Measurements from ENCODE around the gene SERPIND1. TPM values are rescaled to one million over a fixed set of nuclear protein-coding genes. Genes with fewer than 3 reads are reported as not detected.

The SERPIND1 gene
- total and polyA plus RNA-seq, 10 of the 15 experiments (the other 5 are each of a cell fraction or from before 2014, with no cell fraction given), result 0.08 to 0.85 (median 0.38) TPM; not detected in 1

DNA sequence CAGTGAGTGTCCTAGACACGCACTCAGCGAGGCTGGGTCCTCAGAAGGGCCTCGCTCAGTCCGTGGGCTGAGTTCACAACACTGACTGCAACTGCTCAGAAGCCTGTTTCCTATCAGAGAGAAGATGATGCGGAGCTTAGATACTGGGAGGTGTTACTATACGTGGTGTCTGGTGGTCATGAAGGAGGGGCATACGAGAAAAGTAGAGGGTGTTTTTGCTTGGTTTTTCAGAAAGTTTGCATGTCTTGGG lies 9.5 kb upstream of the SERPIND1 start:
- Histone ChIP-seq H3K4me2 (ENCODE audit: control insufficient read depth, insufficient read depth) (no peak overlapping the region), H3K27ac (ENCODE audit: control insufficient read depth, insufficient read depth) (no peak overlapping the region), H3K4me3 (no peak overlapping the region), H4K20me1 (ENCODE audit: control insufficient read depth, insufficient read depth) (no peaks in the 10 kb centered on the region), H3K9ac (ENCODE audit: control insufficient read depth, insufficient read depth, low read length) (no peak overlapping the region), H3K9me3 (replicated peaks; ENCODE audit: control insufficient read depth, insufficient read depth, low read length) (no peaks in the 10 kb centered on the region), H3K27me3 (replicated peaks in 1 of 2; ENCODE audit: control insufficient read depth in 2 of 2, insufficient read depth in 2 of 2, low read length in 1 of 2) (no peaks in the 10 kb centered on the region), H3K79me2 (ENCODE audit: control insufficient read depth, insufficient read depth, low read length) (no peaks in the 10 kb centered on the region), H3K36me3 (ENCODE audit: control insufficient read depth in 2 of 2, insufficient read depth in 2 of 2, low read length in 1 of 2) (peaks cover 10 to 19% of the 10 kb centered on the region in 2 experiments; a peak in 3 of 4 replicates), H2AFZ (ENCODE audit: control insufficient read depth, low read depth, low read length) (no peak overlapping the region), H3K4me1 (ENCODE audit: control insufficient read depth, insufficient read depth, low read length) (no peaks in the 10 kb centered on the region)
- ChIA-PET CTCF (interaction anchor here (1.2 to 1.6 kb wide), 2 partner anchors 9 to 19 kb away, joined by 5 to 6 read pairs; no protein-coding TSS in a partner anchor), SMC1A (ENCODE audit: uncharacterized antibody, unreplicated experiment) (interaction anchor here (0.9 to 1.0 kb wide), 3 partner anchors 12 to 23 kb away, joined by 3 to 4 read pairs (median 3); no protein-coding TSS in a partner anchor), POLR2A (no interaction called here), RAD21 (ENCODE audit: unreplicated experiment) (no interaction called here)
- no peak for FAIRE-seq
- in situ Hi-C loops (cut with MboI), result no loop called here
- TF ChIP-seq ZNF217 (IDR thresholded peaks at IDR 0.05) (no peak), SUZ12 (IDR thresholded peaks at IDR 0.05; ENCODE audit: unreplicated experiment) (no peak), ZBED1 (IDR thresholded peaks at IDR 0.05; ENCODE audit: borderline replicate concordance) (no peak), MYC (IDR thresholded peaks at IDR 0.05; ENCODE audit: insufficient read depth, insufficient read length, insufficient replicate concordance, low read length, severe bottlenecking) (no peak), TAF1 (IDR thresholded peaks at IDR 0.05; ENCODE audit: borderline replicate concordance, low read depth, low read length) (no peak), PML (IDR thresholded peaks at IDR 0.05; ENCODE audit: low read length) (no peak)
- TF ChIP-seq, protein P1, sequence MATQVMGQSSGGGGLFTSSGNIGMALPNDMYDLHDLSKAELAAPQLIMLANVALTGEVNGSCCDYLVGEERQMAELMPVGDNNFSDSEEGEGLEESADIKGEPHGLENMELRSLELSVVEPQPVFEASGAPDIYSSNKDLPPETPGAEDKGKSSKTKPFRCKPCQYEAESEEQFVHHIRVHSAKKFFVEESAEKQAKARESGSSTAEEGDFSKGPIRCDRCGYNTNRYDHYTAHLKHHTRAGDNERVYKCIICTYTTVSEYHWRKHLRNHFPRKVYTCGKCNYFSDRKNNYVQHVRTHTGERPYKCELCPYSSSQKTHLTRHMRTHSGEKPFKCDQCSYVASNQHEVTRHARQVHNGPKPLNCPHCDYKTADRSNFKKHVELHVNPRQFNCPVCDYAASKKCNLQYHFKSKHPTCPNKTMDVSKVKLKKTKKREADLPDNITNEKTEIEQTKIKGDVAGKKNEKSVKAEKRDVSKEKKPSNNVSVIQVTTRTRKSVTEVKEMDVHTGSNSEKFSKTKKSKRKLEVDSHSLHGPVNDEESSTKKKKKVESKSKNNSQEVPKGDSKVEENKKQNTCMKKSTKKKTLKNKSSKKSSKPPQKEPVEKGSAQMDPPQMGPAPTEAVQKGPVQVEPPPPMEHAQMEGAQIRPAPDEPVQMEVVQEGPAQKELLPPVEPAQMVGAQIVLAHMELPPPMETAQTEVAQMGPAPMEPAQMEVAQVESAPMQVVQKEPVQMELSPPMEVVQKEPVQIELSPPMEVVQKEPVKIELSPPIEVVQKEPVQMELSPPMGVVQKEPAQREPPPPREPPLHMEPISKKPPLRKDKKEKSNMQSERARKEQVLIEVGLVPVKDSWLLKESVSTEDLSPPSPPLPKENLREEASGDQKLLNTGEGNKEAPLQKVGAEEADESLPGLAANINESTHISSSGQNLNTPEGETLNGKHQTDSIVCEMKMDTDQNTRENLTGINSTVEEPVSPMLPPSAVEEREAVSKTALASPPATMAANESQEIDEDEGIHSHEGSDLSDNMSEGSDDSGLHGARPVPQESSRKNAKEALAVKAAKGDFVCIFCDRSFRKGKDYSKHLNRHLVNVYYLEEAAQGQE (IDR thresholded peaks at IDR 0.05; ENCODE audit: low read depth, low read length), result no peak
- DNase-seq (ENCODE audit: low read depth, low spot score), result no peak
- intact Hi-C loops (cut with micrococcal nuclease; ENCODE audit: unreplicated experiment), result no loop called here
- no peak for ATAC-seq
- 96% methylated on average over 7 of the region's 7 CpGs for WGBS (ENCODE audit: insufficient coverage, insufficient replicate concordance, low lambda C conversion rate, missing lambda C conversion rate)
- BruUV-seq (replicated peaks), result no TSS peak

Measured in GM12878 (cell line).